Mesenteric fat pad (tissue), 1 donor: ENCODE measurements around the gene TM4SF5. TPM values are rescaled to one million over a fixed set of nuclear protein-coding genes. Genes with fewer than 3 reads are reported as not detected.

Experiments
- DNase-seq: peaks from one replicate; pipeline ENCODE4 v3.0.0-alpha.2; 2020; ENCODE audit warnings: low spot score
- total RNA-seq: library from RNA; stranded (reverse); fragmentation: NEBNext Ultra II Directional; extraction: Animal tissue kit (Norgen Biotek cat#: 25700); gene quantifications from one replicate; pipeline ENCODE4 v1.2.1, GENCODE V29; 2021
- donor health status: DM: yes; HTN: yes; CAD: no.

The TM4SF5 gene
- total RNA-seq, 1 donor from 2014 or later = not detected

DNA sequence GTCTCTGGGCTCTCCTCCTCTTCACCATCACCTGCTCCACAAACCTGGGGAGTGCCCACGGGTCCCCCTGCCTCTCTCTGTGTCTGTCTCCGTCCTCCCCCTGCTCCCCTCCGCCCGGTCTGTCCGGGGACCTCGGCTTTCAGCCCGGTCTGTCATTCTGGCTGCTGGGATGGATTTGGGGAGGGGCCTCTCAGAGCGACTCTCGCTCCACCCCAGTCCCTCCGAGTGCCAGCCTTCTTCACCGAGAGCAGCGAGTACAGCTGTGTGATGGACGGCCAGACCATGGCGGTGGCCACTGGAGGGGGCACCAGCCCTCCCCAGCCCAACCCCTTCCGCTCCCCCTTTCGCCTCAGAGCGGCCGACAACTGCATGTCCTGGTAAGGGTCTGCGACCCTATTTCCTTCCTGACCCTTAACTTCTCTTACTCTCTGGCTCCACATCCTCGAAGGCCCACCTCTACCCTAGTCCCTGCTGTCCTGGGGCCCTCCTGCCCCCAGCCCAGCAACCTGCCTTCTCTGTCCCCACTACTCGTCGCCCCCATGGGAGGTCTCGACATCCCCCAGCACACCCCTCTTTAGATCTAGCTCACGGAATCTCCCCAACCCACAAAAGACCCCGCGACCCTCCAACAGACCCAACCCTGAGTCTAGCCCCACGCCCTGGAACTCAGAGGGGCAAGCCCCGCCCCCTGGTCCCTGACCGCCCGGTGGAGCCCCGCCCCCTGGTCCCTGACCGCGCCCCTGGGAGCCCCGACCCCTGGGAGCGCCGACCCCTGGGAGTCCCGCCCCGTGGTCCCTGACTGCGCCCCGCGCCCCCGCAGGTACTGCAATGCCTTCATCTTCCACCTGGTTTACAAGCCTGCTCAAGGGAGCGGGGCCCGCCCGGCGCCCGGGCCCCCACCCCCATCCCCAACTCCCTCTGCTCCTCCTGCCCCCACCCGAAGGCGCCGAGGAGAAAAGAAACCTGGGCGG, 26.4 kb upstream of the TM4SF5 start:
- DNase-seq = no peak

DNA sequence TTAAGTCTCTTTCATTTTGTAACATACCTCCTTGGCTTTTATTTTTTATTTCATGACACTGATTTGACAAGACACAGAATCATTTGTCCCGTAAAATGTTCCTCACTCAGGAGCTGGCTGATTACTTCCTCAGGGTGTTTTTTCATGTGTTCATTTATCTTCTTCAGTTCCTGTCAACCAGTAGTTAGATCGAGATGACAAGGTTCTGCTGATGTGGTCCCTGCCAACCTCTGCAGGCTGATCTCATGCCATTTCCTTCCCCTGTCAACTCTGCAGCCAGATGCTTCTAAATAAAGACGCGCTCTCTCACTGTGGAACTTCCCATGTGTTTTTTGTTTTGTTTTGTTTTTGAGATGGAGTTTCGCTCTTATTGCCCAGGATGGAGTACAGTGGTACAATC, 23.8 kb upstream of the TM4SF5 start:
- no peak for DNase-seq

DNA sequence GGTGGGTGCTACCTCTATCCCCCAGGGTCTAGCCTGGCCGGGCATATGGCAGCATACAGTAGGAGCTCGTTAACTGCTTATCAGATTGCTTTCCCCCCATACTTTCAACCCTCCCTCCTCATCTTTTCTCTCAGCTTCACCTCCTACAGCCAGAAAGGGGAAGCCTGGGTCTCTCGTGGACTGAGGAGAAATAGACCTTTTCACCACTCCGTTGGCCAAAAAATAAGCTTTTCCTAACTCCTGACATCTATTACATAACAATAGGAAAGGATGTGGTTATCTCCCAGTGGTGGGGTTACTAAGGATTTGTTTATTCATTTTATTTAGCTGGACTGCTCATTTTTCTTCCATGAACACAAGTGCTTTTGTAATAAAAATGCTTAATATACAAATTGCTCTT, 23.0 kb upstream of the TM4SF5 start:
- no peak for DNase-seq

DNA sequence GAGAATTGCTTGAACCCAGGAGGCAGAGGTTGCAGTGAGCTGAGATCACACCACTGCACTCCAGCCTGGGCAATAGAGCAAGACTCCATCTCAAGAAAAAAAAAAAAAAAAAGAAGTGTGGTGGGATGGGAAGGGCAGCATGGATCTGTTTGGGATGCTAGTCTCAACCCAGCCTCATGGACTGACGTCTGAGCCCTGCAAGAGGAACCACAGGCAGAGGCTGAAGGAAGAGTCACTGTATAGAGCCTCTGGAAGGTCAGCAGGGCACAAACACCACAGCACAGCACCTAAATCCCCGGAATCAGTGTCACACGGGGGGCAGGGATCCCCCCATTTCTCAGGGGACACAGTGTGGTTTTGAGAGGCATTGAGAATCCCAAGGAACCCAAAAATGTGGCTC, 21.1 kb upstream of the TM4SF5 start:
- no peak for DNase-seq

DNA sequence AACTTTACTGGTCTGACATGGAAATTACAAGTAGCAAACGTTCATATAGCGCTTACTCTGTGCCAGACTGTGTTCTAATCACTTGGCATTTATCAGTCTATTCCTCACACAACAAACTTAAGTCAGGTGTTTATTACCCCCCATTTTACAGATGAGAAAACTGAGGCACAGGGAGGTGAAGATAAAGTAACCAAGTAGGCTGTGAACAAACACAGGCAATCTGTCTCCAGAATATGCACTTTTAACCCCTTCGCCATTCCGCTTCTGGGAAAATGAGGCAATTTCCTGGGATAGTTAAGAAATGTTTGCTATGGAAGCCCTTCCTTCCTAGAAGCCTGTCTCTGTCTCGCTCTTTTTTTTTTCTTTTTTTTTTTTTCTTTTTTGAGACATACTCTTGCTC, 19.8 kb upstream of the TM4SF5 start:
- no peak for DNase-seq

DNA sequence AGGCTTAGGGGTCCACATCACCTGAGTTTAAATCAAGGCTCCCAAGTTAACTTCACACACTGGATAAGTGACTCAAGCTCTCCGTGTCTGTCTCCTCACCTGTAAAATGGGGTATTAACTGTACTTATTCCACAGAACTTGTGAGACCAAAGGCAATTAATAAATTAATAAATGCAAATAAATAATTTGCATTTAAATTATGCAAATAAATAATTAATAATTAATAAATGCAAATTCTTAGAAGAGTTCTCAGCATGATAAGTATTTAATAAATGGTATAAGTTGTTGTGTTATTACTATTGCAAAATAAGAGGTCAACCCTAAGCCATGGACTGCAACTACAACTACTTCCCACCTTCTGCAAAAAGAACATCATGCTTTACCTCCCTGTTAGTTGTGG, 18.3 kb upstream of the TM4SF5 start:
- DNase-seq = no peak

DNA sequence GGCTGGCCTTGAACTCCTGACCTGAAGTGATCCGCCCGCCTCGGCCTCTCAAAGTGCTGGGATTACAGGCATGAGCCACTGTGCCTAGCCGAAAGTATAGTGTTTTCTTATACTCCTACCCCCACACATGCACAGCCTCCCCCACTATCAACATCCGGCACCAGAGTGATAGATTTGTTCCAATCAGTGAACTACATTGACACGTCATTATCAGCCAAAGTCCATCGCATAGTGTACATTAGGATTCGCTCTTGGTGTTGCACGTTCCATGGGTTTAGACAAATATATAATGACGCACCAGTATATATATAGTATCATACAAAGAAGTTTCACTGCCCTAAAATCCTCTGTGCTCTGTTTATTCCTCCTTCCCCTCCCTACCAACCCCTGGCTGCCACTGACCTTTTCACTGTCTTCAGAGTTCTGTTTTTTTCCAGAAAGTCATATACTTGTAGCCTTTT, 11.9 kb upstream of the TM4SF5 start:
- no peak for DNase-seq

DNA sequence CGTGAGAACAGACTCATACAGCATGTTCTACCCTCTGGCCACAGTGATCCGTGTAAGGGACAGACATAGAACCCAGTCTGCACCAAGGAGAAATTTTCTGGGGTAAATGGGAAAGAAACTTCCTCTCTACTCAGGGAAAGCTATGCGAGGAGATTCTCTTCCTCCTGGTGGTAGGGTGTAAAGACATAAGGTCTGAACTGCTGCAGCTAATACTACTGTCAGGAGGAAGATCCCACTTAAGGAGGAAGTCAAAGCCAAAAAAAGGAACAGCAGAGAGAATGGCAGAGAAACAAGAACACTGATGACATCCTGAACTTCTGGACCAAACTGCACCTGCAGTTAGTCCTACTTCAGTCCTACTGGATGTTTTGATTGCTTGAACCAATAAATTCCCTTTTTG, 7.1 kb upstream of the TM4SF5 start:
- DNase-seq = no peak

DNA sequence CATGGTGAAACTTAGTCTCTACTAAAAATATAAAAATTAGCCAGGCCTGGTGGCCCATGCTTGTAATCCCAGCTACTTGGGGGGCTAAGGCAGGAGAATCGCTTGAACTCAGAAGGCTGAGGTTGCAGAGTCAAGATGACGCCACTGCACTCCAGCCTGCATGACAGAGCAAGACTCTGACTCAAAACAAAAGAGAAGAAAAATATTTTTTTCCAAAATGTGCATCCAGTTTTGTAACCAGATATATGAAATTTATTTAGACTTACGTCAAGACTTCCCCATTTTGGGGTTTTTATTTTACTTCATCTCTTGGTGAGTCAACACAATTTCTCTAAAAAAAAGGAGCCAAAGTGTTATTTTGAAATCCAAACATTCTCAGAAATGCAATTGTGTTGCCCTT, 5.5 kb upstream of the TM4SF5 start:
- no peak for DNase-seq

DNA sequence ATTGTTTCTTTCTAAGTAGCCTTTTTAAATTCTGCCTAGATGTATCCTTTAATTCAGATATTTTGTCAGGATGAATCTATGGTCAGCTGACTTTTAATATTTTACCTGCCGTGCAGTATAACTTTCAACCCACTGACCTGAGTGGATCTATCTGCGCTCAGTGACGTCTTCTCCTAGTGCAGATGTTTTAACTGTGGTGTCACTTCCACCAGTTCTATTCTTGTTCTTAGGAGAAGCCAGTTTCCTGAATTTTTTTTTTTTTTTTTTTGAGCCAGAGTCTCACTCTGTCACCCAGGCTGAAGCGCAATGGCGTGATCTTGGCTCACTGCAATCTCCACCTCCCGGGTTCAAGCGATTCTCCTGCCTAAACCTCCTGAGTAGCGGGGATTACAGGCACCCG, 5.0 kb upstream of the TM4SF5 start:
- DNase-seq = no peak

DNA sequence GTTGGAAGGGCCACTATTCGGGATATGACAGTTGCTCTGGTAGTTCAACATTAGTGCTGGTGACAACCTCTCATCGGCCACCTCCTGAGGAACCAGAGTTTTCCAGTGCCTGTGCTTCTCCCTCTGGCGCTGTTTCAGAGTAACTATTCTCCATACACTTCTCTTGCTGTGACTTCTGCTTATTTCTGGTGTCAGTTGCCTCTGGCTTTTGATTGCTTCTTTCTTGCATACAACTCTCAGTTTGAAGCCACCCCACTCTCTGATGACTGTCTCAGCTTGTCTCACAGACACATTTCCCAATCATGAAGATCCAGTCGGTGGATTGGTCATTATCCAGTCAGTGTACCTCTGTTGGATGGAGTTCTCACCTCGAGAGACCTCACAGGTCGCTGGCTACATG, 3.4 kb upstream of the TM4SF5 start:
- DNase-seq = no peak

DNA sequence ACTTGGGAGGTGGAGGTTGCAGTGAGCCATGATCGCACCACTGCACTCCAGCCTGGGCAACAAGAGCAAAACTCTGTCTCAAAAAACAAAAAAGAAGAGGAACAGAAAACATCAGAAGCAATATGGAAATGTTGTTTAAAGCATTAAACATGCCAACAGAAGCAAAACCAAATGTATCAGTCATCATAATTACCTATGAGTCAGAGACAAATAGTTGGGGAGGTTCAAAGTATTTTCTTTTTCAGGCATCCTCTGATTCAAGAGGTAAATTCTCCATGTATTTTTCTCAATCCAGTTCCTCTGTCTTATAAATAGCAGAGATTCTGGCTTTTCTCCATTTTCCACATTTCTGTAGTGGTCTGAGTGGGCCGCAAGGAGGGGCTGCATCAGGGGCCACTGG, 2.1 kb upstream of the TM4SF5 start:
- DNase-seq = no peak

DNA sequence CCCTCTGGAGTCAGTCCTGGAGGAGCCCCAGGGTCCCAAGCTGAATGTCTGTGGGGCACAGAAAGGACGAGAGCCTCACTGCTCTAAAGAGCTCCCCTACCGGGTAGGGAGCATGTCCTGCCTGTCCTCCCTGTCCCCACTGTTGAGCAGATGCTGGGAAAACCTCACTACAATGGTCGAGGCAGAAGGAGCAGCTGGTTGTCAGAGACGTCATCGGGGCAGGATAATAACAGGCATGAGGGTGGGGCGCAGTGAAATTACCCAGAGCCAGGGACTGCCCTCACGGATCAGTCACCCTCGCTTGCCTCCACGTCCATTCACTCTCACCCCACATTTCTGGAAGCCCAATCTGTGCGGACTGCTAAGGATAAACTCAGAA, 538 bp downstream of the TM4SF5 start:
- no peak for DNase-seq

DNA sequence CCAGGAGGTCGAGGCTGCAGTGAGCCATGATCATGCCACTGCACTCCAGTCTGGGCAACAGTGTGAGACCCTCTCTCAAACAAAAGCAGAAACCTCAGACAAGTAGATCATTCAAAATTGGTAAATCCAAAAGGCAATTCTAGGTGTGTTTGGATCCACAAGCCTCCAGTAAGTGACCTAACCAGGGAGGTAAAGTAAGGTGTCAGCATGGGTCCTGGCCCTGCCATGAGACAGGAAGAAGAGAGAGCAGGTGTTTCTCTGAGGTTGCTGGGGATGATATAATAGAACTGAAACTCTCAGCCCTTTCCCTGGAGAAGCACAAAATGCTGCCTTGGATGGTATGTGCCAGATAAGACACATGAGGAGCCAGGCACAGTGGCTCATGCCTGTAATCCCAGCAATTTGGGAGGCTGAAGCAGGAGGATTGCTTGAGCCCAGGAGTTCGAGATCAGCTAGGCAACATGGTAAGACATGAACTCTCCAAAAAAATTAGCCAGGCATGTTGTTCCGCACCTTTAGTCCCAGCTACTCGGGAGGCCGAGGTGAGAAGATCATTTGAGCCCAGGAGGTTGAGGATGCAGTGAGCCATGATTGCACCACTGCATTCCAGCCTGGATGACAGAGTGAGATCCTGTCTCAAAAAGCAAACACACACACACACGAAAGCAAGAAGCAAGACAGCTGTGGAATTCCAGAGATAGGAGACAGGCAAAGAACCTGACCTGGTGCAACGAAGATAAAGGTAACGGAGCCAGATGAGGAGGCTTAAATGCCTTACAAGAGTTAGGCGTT, 6.5 kb downstream of the TM4SF5 start:
- DNase-seq = no peak

DNA sequence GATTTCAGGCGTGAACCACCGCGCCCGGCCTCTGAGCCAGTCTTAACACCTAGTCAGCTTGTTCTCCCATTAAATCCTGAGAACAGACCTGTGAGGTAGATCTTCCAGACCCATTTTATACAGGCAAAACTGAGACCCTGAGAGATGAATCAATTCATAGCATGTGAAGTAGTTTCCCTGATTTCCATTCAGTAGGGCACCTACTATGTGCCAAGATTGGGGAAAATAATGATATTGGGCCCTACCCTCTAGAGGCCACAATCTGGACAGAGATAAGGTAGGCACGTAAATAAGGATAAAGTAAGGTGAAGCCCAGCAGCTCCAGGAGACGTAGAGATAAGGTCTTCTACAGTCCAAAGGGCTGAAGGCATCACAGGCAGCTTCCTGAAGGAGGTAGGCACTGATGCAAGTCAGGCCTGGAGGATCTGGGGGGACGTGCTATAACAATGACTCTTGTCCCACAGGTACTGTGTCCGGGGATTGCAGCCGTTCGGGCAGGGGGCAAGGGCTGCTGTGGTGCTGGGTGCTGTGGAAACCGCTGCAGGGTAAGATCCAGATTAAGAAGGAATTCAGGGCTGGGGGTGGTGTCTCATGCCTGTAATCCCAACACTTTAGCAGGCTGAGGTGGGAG, 8.8 kb downstream of the TM4SF5 start:
- no peak for DNase-seq

DNA sequence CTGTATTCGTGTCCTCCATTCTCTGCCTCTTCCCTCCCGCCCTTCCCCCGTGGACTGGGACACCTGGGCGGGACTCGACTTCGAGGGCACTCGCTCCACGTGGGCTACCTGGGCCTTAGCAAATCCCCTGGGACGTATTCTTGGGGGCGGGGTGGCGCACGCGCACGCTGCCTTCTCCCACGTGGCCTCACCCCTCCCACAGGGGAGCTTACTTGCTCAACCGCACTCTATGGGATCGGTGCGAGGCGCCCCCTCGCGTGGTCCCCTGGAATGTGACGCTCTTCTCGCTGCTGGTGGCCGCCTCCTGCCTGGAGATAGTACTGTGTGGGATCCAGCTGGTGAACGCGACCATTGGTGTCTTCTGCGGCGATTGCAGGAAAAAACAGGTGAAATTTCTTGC, 11.0 kb downstream of the TM4SF5 start:
- no peak for DNase-seq

DNA sequence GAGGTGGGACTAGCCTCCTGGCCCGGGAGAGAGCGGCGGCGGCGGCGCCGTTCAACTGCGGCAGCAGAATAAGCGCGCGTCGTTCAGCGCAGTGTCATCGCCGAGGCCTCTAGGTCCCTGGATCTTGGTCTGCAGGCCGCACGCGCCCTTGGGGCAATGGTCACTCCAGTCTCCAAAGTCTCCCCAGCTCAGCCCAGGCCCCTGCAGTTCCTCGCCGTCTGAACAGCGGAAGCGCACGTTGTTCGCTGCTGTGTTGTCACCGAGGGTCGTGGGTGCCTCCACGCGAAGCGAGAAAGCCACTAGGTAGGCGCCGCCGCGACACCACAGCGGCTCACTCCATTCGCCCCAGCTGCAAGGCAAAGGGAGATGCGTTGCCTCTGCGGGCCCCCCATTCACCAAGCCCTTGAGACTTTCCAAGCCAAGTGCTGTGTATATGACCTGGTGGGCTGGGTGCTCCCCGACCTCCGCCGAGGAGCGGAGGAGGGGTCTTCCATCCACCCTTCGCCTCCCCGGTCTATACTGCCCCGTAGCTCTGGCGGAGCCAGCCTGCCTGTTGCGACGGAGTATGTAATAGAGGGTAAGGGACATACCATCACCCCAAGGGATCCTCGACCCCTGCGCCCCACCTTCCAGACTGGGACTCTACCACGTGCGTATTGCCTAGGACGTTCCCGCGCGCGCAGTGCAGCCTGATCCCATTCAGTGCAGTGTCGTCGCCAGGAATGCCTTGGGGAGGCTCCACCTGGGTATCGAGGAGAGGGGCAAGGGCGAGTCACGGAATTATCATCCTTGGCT, 13.8 kb downstream of the TM4SF5 start:
- no peak for DNase-seq

DNA sequence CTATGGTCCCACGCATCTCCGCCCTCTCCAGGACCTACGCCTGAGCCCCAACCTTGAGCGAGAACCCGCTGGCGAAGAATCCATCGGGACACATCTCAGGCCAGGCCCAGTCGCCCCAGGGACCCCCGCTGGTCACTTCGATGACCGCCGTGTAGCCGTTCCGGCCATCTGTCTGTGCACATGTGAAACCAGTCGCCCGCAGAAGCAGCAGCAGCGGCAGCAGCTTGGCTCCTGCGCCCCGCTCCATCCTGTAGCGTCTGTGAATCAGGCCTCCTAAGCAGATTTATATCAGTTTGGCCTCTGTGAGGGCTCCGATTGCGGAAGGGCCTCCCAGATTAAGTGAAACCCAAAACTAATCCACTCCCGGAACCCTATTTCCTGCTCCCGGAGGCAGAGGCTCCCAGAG, 14.4 kb downstream of the TM4SF5 start, which contains the start of gene VMO1:
TSS of gene VMO1 (minus strand) at position 259 of the 406 bp plus-strand sequence. CDS start at position 247, 12 bp downstream.
- no peak for DNase-seq

DNA sequence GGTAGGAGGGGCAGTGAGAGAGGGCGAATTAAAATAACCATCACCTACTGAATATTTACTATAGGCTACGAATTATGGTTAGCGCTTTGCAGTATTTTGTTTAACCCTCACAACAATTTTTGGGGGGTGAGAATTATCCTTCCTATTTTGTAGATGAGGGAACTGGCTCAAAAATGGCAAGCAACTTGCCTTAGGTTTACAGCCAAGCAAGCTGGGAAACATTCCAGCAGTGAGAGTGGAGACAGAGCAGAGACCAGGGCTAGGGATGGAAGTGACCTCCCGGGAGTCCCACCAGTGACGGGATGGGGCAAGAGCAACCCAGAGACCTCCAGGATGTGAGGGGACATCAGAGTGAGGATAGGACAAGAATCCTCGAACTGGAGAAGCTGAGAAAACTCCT, 14.8 kb downstream of the TM4SF5 start:
- DNase-seq = no peak

DNA sequence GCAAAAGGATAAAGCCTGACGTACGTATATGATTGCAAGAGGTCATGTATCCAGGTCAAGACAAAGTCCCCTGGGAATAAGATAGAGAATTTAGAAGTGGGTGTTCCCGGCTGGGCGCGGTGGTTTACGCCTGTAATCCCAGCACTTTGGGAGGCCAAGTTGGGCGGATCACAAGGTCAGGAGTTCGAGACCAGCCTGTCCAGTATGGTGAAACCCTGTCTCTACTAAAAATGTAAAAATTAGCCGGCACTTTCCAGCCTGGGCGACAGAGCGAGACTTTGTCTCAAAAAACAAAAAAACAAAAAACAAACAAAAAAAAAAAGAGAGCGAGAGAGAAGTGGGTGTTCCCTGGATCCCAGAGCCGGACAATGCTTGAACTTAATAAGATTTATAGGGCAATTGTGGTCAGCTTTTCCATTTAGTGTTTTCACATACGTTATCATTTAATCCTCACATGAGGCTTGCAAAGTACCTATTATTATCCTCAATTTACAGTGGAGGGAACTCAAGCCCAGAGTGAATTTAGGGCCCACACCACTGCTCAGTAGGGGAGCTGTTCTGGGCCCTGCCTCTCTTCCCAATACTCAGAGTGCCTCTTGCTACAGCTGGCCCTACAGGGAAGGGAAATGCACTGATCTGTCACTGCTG, 16.6 kb downstream of the TM4SF5 start:
- DNase-seq = no peak
